Measurements from ENCODE around the gene GAA.
"Not testable (repeated sequence)": the region's sequence is repeated elsewhere in the genome, so short reads cannot be mapped to it uniquely, and the experiment has no call there.

Gene GAA

GRCh38 chr17:80132906-80133625 lies 31.7 kb downstream of the GAA start:
- intact Hi-C loops (cut with DNase I): no loop called here
- DNase-seq: no peak

- intact Hi-C loops (cut with DNase I): no loop called here
- peak in 1 of 10 donors; percentile 32 for DNase-seq
Measured at GRCh38 chr17:80133626-80133970, 32.2 kb downstream of the GAA start.

- intact Hi-C loops (cut with DNase I): no loop called here
- DNase-seq: no peak
Measured at GRCh38 chr17:80137131-80137530, 35.8 kb downstream of the GAA start.

- intact Hi-C loops (cut with DNase I): no loop called here
- no peak for DNase-seq
Measured at GRCh38 chr17:80138856-80139426, 37.6 kb downstream of the GAA start.

- intact Hi-C loops (cut with DNase I): no loop called here
- no peak for DNase-seq
Measured at GRCh38 chr17:80141463-80142165, 40.2 kb downstream of the GAA start.

GRCh38 chr17:80142929-80143328 lies 41.5 kb downstream of the GAA start:
- DNase-seq: no peak
- intact Hi-C loops (cut with DNase I): no loop called here

GRCh38 chr17:80145076-80146075 lies 44.0 kb downstream of the GAA start:
- intact Hi-C loops (cut with DNase I): loop anchor here (5.0 kb wide), 2 partner anchors 43 to 117 kb away; partner anchors contain the start of genes GAA and RNF213
- DNase-seq: no peak

GRCh38 chr17:80146121-80147034 lies 45.0 kb downstream of the GAA start:
- DNase-seq: peak in 3 of 10 donors; percentile 12 to 69 (median 14)
- intact Hi-C loops (cut with DNase I): loop anchor here (5.0 kb wide), 2 partner anchors 44 to 116 kb away; partner anchors contain the start of genes GAA and RNF213

- intact Hi-C loops (cut with DNase I): loop anchor here (5.0 kb wide), 2 partner anchors 45 to 115 kb away; partner anchors contain the start of genes GAA and RNF213
- peak; percentile 95 to 100 (median 97) for DNase-seq
Measured at GRCh38 chr17:80147035-80147822, 45.8 kb downstream of the GAA start, which contains the start of gene EIF4A3. TSS of gene EIF4A3 (minus strand) at chr17:80147128. CDS start at chr17:80146961, 167 bp downstream.

GRCh38 chr17:80151333-80151732 lies 50.0 kb downstream of the GAA start:
- intact Hi-C loops (cut with DNase I): loop anchor here (5.0 kb wide), 1 partner anchor 71 kb away; the partner anchor contains the start of genes SGSH and SLC26A11
- DNase-seq: no peak

- intact Hi-C loops (cut with DNase I): loop anchor here (5.0 kb wide), 1 partner anchor 70 kb away; the partner anchor contains the start of genes SGSH and SLC26A11
- no peak for DNase-seq
Measured at GRCh38 chr17:80152081-80152702, 50.8 kb downstream of the GAA start.

- intact Hi-C loops (cut with DNase I): loop anchor here (5.0 kb wide), 1 partner anchor 69 kb away; the partner anchor contains the start of genes SGSH and SLC26A11
- no peak for DNase-seq
Measured at GRCh38 chr17:80153004-80153403, 51.6 kb downstream of the GAA start.

- no peak for DNase-seq
- intact Hi-C loops (cut with DNase I): loop anchor here (5.0 kb wide), 1 partner anchor 68 kb away; the partner anchor contains the start of genes SGSH and SLC26A11
Measured at GRCh38 chr17:80154166-80154565, 52.8 kb downstream of the GAA start.

GRCh38 chr17:80155600-80155999 lies 54.2 kb downstream of the GAA start:
- DNase-seq; intact Hi-C loops (cut with DNase I): not testable (repeated sequence)

- no peak for DNase-seq
- intact Hi-C loops (cut with DNase I): no loop called here
Measured at GRCh38 chr17:80158846-80159245, 57.5 kb downstream of the GAA start.

- peak in 1 of 10 donors; percentile 29 for DNase-seq
- intact Hi-C loops (cut with DNase I): no loop called here
Measured at GRCh38 chr17:80160536-80160935, 59.2 kb downstream of the GAA start.

GRCh38 chr17:80163336-80163735 lies 62.0 kb downstream of the GAA start:
- intact Hi-C loops (cut with DNase I): no loop called here
- DNase-seq: no peak
